CD8-positive, alpha-beta memory T cell (primary cell): ENCODE data around the gene CLEC6A. TPM values are rescaled to one million over a fixed set of nuclear protein-coding genes. Genes with fewer than 3 reads are reported as not detected.

Source experiments
- CTCF ChIA-PET: fragments of 350-600 bp; sonication (Branson Sonifier 250); formaldehyde crosslinking; loops from one replicate; lab custom pipeline; 2021; ENCODE audit warnings: antibody characterized with exemption; lab: Charles Lee
- POLR2A ChIA-PET: fragments of 350-600 bp; sonication (Branson Sonifier 250); formaldehyde crosslinking; loops from one replicate; lab custom pipeline; 2021; ENCODE audit warnings: antibody characterized with exemption; lab: Charles Lee
- DNase-seq, 5 donors: peaks; one replicate each; pipeline versions ENCODE4 v3.0.0 to v3.0.0-alpha.2; 2020 to 2022; ENCODE audit warnings: mixed read lengths in 1 of 5
- H3K27ac ChIP-seq: one replicate; pipeline ENCODE4 v1.7.0; 2013; ENCODE audit warnings: low read depth, mild to moderate bottlenecking, low read length, moderate library complexity
- H3K27me3 ChIP-seq: 2 replicates; pipeline ENCODE4 v1.7.0; 2013; ENCODE audit warnings: low read length, mild to moderate bottlenecking; ENCODE audit not compliant: insufficient read depth, poor library complexity, severe bottlenecking
- H3K36me3 ChIP-seq: 2 replicates; pipeline ENCODE4 v1.7.0; 2013; ENCODE audit warnings: mild to moderate bottlenecking, low read length, moderate library complexity; ENCODE audit not compliant: insufficient read depth
- H3K4me1 ChIP-seq: 2 replicates; pipeline ENCODE4 v1.7.0; 2013; ENCODE audit warnings: mild to moderate bottlenecking, low read length, moderate library complexity; ENCODE audit not compliant: insufficient read depth
- H3K4me3 ChIP-seq: 2 replicates; pipeline ENCODE4 v1.7.0; 2013; ENCODE audit warnings: mild to moderate bottlenecking, low read length
- H3K9me3 ChIP-seq: 2 replicates; pipeline ENCODE4 v1.7.0; 2013; ENCODE audit warnings: mild to moderate bottlenecking, low read length
- H3K27ac Mint-ChIP-seq, 8 donors: one replicate each; pipeline ENCODE4 v1.8.0; 2020 to 2021; ENCODE audit warnings: mixed read lengths in 8 of 8, mild to moderate bottlenecking in 6 of 8, inconsistent platforms in 3 of 8, moderate library complexity in 3 of 8
- H3K27me3 Mint-ChIP-seq, 2 donors: one replicate each; pipeline ENCODE4 v1.8.0; 2020 to 2021; ENCODE audit warnings: mixed read lengths in 2 of 2, mild to moderate bottlenecking in 1 of 2, moderate library complexity in 1 of 2
- H3K36me3 Mint-ChIP-seq, 3 donors: one replicate each; pipeline ENCODE4 v1.8.0; 2020 to 2021; ENCODE audit warnings: mixed read lengths in 3 of 3, inconsistent platforms in 1 of 3, mild to moderate bottlenecking in 1 of 3
- H3K4me1 Mint-ChIP-seq, 3 donors: one replicate each; pipeline ENCODE4 v1.8.0; 2020 to 2021; ENCODE audit warnings: mixed read lengths in 3 of 3, inconsistent platforms in 1 of 3, mild to moderate bottlenecking in 1 of 3
- H3K4me3 Mint-ChIP-seq, 7 donors: one replicate each; pipeline ENCODE4 v1.8.0; 2020 to 2021; ENCODE audit warnings: mixed read lengths in 7 of 7, mild to moderate bottlenecking in 6 of 7, moderate library complexity in 4 of 7, inconsistent platforms in 2 of 7
- H3K9me3 Mint-ChIP-seq, 5 donors: one replicate each; pipeline ENCODE4 v1.8.0; 2020 to 2022; ENCODE audit warnings: mixed read lengths in 5 of 5, mild to moderate bottlenecking in 3 of 5, moderate library complexity in 2 of 5, inconsistent platforms in 1 of 5
- polyA plus RNA-seq: library from polyadenylated mRNA; unstranded; fragments of 300-500 nt; fragmentation: Illumina TruSeq; gene quantifications from one replicate; pipeline ENCODE4 v1.2.3, GENCODE V29; 2021
- total RNA-seq, 2 experiments: library from RNA; stranded (reverse); gene quantifications; one replicate each; pipeline ENCODE4 v1.2.3, GENCODE V29; 2021

The CLEC6A gene
- total and polyA plus RNA-seq, 3 experiments from 2014 or later = not detected

DNA sequence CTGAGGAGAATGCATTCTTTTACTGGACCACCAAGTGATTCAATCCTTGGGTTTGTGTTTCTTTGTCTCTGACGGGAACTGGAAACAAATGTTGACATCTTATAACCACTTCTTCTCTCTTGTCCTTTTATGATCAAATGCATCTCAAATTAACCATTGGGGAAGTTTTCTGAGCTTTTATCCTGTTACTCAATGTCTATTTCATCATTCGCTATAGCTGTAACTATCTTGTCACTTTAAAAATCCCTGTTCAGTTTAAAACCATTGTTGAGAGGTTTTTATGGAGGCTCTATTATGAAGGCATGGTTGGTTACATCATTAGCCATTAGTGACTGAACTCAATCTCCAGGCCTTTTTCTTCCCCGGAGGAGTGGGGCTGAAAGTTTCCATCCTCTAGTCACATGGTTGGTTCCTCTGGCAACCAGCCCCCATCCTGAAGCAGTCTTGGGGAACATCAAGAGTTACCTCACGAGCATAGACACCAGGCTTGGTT lies 2.7 kb upstream of the CLEC6A start:
- peaks cover 0 to 29% of the 10 kb centered on the region in 2 donors for H3K27me3 Mint-ChIP-seq
- POLR2A ChIA-PET = no interaction called here

GRCh38 chr12:8453796-8454195 lies 2.0 kb upstream of the CLEC6A start:
- Histone ChIP-seq H3K4me1 (no peaks in the 10 kb centered on the region), H3K36me3 (no peaks in the 10 kb centered on the region), H3K4me3 (no peak overlapping the region), H3K27ac (no peak overlapping the region), H3K9me3 (no peaks in the 10 kb centered on the region), H3K27me3 (no peaks in the 10 kb centered on the region)
- no peak overlapping the region for H3K27ac Mint-ChIP-seq
- CTCF ChIA-PET = no interaction called here
- POLR2A ChIA-PET = no interaction called here
- H3K36me3 Mint-ChIP-seq = no peaks in the 10 kb centered on the region
- H3K4me1 Mint-ChIP-seq = no peaks in the 10 kb centered on the region
- DNase-seq = no peak
- H3K9me3 Mint-ChIP-seq = no peaks in the 10 kb centered on the region
- H3K27me3 Mint-ChIP-seq = peaks cover 2 to 36% of the 10 kb centered on the region in 2 donors
- H3K4me3 Mint-ChIP-seq = no peak overlapping the region

More for the DNA sequence above, 2.7 kb upstream of the CLEC6A start:
- H3K4me3 ChIP-seq = no peak overlapping the region
- Mint-ChIP-seq H3K4me1 (no peaks in the 10 kb centered on the region), H3K4me3 (no peak overlapping the region), H3K9me3 (no peaks in the 10 kb centered on the region), H3K36me3 (no peaks in the 10 kb centered on the region), H3K27ac (no peak overlapping the region)
- DNase-seq = no peak
- CTCF ChIA-PET = no interaction called here
- no peaks in the 10 kb centered on the region for H3K27me3 ChIP-seq
- no peak overlapping the region for H3K27ac ChIP-seq
- H3K4me1 ChIP-seq = no peaks in the 10 kb centered on the region
- no peaks in the 10 kb centered on the region for H3K9me3 ChIP-seq
- H3K36me3 ChIP-seq = no peaks in the 10 kb centered on the region

GRCh38 chr12:8455271-8455670 lies 491 bp upstream of the CLEC6A start:
- H3K27me3 Mint-ChIP-seq = peaks cover 5 to 46% of the 10 kb centered on the region in 2 donors
- no peaks in the 10 kb centered on the region for H3K9me3 Mint-ChIP-seq
- Histone ChIP-seq H3K27ac (no peak overlapping the region), H3K36me3 (no peaks in the 10 kb centered on the region), H3K9me3 (no peaks in the 10 kb centered on the region), H3K27me3 (no peaks in the 10 kb centered on the region), H3K4me3 (no peak overlapping the region), H3K4me1 (no peaks in the 10 kb centered on the region)
- CTCF ChIA-PET = no interaction called here
- H3K4me1 Mint-ChIP-seq = no peaks in the 10 kb centered on the region
- no peak overlapping the region for H3K4me3 Mint-ChIP-seq
- no peak for DNase-seq
- H3K27ac Mint-ChIP-seq = no peak overlapping the region
- no peaks in the 10 kb centered on the region for H3K36me3 Mint-ChIP-seq
- POLR2A ChIA-PET = no interaction called here

DNA sequence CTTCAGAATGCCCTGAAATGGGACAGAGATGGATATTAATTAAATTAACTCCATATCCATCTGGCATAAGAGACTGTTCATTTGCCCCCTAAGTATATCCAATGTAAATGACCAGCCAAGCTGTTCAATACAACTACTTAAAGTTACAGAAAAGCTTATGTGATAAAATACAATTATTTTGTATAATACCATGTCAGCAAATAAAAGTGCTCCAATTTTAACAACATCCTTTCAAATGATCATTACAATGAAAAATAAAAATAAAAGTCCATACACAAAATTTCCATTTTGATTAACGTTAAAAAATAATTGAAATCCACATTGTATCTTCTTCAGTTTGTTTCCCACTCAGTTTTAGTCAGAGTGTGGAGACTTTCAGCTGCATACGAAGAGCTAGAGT lies 5.7 kb downstream of the CLEC6A start:
- no peaks in the 10 kb centered on the region for H3K36me3 Mint-ChIP-seq
- H3K4me3 Mint-ChIP-seq = no peak overlapping the region
- POLR2A ChIA-PET = no interaction called here
- no peaks in the 10 kb centered on the region for H3K4me1 Mint-ChIP-seq
- peaks cover 7 to 46% of the 10 kb centered on the region in 2 donors for H3K27me3 Mint-ChIP-seq
- Histone ChIP-seq H3K9me3 (no peaks in the 10 kb centered on the region), H3K4me3 (no peak overlapping the region), H3K36me3 (no peaks in the 10 kb centered on the region), H3K27ac (no peak overlapping the region), H3K4me1 (no peaks in the 10 kb centered on the region), H3K27me3 (no peaks in the 10 kb centered on the region)
- no peak for DNase-seq
- H3K9me3 Mint-ChIP-seq = no peaks in the 10 kb centered on the region
- no peak overlapping the region for H3K27ac Mint-ChIP-seq
- CTCF ChIA-PET = no interaction called here

DNA sequence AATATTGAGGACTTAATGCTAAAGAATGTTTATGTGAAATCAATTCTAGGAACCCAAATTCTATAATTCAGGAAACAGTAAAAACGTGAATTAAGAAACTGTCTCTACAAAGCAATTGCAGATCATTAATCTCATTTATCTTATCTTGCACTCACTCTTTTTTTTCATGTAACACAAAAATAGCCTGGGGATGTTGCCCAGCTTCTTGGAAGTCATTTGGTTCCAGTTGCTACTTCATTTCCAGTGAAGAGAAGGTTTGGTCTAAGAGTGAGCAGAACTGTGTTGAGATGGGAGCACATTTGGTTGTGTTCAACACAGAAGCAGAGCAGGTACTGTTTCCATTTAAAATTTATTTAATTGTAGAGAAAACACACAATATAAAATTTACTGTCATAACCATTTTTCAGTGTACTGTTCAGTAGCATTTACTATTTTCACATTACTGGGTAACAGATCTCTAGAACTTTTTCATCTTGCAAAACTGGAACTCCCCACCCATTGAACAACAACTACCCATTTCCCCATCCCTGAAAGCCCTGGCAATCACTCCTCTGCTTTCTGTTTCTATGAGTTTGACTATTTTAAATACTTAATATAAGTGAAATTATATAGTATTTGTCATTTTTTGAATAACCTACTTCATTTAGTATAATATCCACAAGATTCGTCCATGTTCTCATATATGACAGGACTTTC lies 9.7 kb downstream of the CLEC6A start:
- Histone ChIP-seq H3K9me3 (no peaks in the 10 kb centered on the region), H3K27ac (no peak overlapping the region), H3K4me3 (no peak overlapping the region), H3K36me3 (no peaks in the 10 kb centered on the region), H3K27me3 (no peaks in the 10 kb centered on the region), H3K4me1 (no peaks in the 10 kb centered on the region)
- Mint-ChIP-seq H3K4me3 (no peak overlapping the region), H3K36me3 (peaks cover 0 to 20% (median 2%) of the 10 kb centered on the region in 3 donors), H3K27ac (no peak overlapping the region), H3K27me3 (peaks cover 22 to 46% of the 10 kb centered on the region in 2 donors), H3K9me3 (peaks cover 0 to 22% (median 12%) of the 10 kb centered on the region in 5 donors), H3K4me1 (no peaks in the 10 kb centered on the region)
- ChIA-PET POLR2A (no interaction called here), CTCF (no interaction called here)
- no peak for DNase-seq

GRCh38 chr12:8466241-8466640 lies 10.5 kb downstream of the CLEC6A start:
- Histone ChIP-seq H3K4me1 (no peaks in the 10 kb centered on the region), H3K9me3 (no peaks in the 10 kb centered on the region), H3K4me3 (no peak overlapping the region), H3K27ac (no peak overlapping the region), H3K27me3 (no peaks in the 10 kb centered on the region), H3K36me3 (no peaks in the 10 kb centered on the region)
- ChIA-PET POLR2A (no interaction called here), CTCF (no interaction called here)
- Mint-ChIP-seq H3K9me3 (peaks cover 0 to 22% (median 12%) of the 10 kb centered on the region in 5 donors), H3K27me3 (peaks cover 22 to 45% of the 10 kb centered on the region in 2 donors), H3K27ac (no peak overlapping the region), H3K36me3 (peaks cover 0 to 20% (median 2%) of the 10 kb centered on the region in 3 donors), H3K4me3 (no peak overlapping the region), H3K4me1 (no peaks in the 10 kb centered on the region)
- DNase-seq = no peak

DNA sequence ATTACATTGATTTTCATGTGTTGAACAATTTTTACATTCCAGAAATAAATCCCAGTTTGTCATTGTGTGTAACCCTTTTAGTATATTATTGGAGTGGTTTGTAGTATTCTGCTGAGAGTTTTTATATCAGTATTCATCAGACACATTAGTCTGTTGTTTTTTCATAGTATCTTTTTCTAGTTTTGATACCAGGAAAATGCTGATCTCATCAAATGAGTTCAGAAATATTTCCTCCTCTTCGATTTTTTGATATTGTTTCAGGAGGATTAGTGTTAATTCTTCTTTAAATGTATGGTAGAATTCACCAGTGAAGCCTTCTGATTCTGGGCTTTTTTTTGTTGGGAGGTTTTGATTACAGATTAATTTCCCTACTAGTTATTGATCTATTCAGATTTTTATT lies 15.3 kb downstream of the CLEC6A start:
- peaks cover 0 to 20% (median 2%) of the 10 kb centered on the region in 3 donors for H3K36me3 Mint-ChIP-seq
- peaks cover 0 to 22% (median 12%) of the 10 kb centered on the region in 5 donors for H3K9me3 Mint-ChIP-seq
- ChIA-PET POLR2A (no interaction called here), CTCF (no interaction called here)
- no peaks in the 10 kb centered on the region for H3K9me3 ChIP-seq
- H3K36me3 ChIP-seq = no peaks in the 10 kb centered on the region
- H3K4me3 ChIP-seq = no peak overlapping the region
- no peaks in the 10 kb centered on the region for H3K4me1 ChIP-seq
- no peak for DNase-seq
- H3K27me3 ChIP-seq = no peaks in the 10 kb centered on the region
- H3K4me3 Mint-ChIP-seq = no peak overlapping the region
- no peaks in the 10 kb centered on the region for H3K4me1 Mint-ChIP-seq
- no peak overlapping the region for H3K27ac Mint-ChIP-seq
- H3K27ac ChIP-seq = no peak overlapping the region
- peaks cover 24 to 56% of the 10 kb centered on the region in 2 donors for H3K27me3 Mint-ChIP-seq

DNA sequence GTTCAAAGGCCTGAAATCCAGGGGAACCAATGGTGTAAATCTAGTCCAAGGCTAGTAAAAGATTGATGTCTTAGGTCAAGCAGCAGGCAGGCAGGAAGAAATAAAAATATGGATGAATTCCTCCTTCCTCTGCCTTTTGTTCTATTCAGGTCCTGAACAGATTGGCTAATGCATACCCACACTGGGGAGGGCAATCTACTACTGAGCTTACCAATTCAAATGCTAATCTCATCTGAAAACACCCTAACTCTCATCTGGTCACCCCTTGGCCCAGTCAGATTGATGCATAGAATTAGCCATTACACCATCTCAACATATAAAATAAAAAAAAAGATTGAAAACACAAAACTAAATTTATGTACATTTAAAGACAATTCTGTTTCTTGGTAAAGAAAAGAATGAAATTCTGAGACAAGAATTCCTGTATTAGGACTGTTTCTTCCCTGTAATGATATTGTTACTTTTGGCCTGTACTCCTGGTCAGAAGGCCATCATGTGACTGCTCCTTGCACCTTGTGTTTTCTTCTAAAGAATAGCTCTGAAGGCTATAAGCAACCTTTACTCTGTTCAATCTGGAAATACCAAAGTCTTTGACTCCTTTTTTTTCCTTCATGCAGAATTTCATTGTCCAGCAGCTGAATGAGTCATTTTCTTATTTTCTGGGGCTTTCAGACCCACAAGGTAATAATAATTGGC lies 19.9 kb downstream of the CLEC6A start:
- CTCF ChIA-PET = no interaction called here
- Mint-ChIP-seq H3K27me3 (peaks cover 4 to 36% of the 10 kb centered on the region in 2 donors), H3K27ac (no peak overlapping the region), H3K36me3 (peaks cover 0 to 7% (median 0%) of the 10 kb centered on the region in 3 donors), H3K4me3 (no peak overlapping the region), H3K4me1 (no peaks in the 10 kb centered on the region), H3K9me3 (no peaks in the 10 kb centered on the region)
- H3K4me3 ChIP-seq = no peak overlapping the region
- H3K27me3 ChIP-seq = no peaks in the 10 kb centered on the region
- POLR2A ChIA-PET = no interaction called here
- no peaks in the 10 kb centered on the region for H3K4me1 ChIP-seq
- no peaks in the 10 kb centered on the region for H3K36me3 ChIP-seq
- no peak for DNase-seq
- no peaks in the 10 kb centered on the region for H3K9me3 ChIP-seq
- no peak overlapping the region for H3K27ac ChIP-seq
